Right cardiac atrium (tissue), 5 donors: Measurements from ENCODE around the gene MTERF4. TPM values are rescaled to one million over a fixed set of nuclear protein-coding genes. Genes with fewer than 3 reads are reported as not detected.

Experiments
- ATAC-seq, 2 donors: fragments of 200-7000 bp; cut with Tn5 transposase; one replicate each; pipeline versions ENCODE4 v1.8.0 to v1.9.1; 2020; ENCODE audit warnings: moderate library complexity in 2 of 2, mild to moderate bottlenecking in 1 of 2
- DNase-seq, 3 donors: peaks; one replicate each; pipeline ENCODE4 v3.0.0-alpha.2; 2020
- H3K27ac ChIP-seq: one replicate; pipeline ENCODE4 v1.5.1; 2013; ENCODE audit warnings: mild to moderate bottlenecking, low read length, control low read depth, moderate library complexity
- H3K27me3 ChIP-seq: one replicate; pipeline ENCODE4 v1.6.1; 2013; ENCODE audit not compliant: control insufficient read depth, insufficient read depth
- H3K4me1 ChIP-seq: one replicate; pipeline ENCODE4 v1.6.1; 2013; ENCODE audit warnings: low read length; ENCODE audit not compliant: control insufficient read depth, insufficient read depth
- H3K4me3 ChIP-seq: one replicate; pipeline ENCODE4 v1.5.1; 2013; ENCODE audit warnings: low read length, control low read depth
- H3K9me3 ChIP-seq: one replicate; pipeline ENCODE4 v1.6.1; 2013; ENCODE audit warnings: low read length; ENCODE audit not compliant: control insufficient read depth
- WGBS: extraction: QIAGEN DNeasy Blood & Tissue Kit; methylation state at CpG from one replicate; pipeline ENCODE4 v1.1.7; 2013; 5-methylcytosine and 5-hydroxymethylcytosine counted together
- intact Hi-C, 4 donors: fragments of 100-400 bp; cut with DNase I; formaldehyde crosslinking; loops; one replicate each; pipeline versions ENCODE4 v1.11.0 to v1.14.0; 2022 to 2023
- polyA plus RNA-seq: library from polyadenylated mRNA; stranded (reverse); fragments of 200-250 nt; gene quantifications from one replicate; pipeline ENCODE4 v1.2.3, GENCODE V29; 2013
- total RNA-seq, 4 donors: library from RNA; stranded (reverse); fragmentation: NEBNext Ultra II Directional; extraction: Animal tissue kit (Norgen Biotek cat#: 25700); gene quantifications; one replicate each; pipeline ENCODE4 v1.2.1, GENCODE V29; 2021
- donor health status: healthy with polysubstance abuse.
- donor health status: DM: no; HTN: yes; CAD: no.
- donor health status: DM: no; HTN: no; CAD: no.
- donor health status: DM: no; HTN: yes; CAD: no; lungs with severe emphysema.
- donor health status: DM: yes; HTN: yes; CAD: no.

Gene MTERF4
- total and polyA plus RNA-seq, 5 donors: 17.6 to 23.2 (median 21.5) TPM

DNA sequence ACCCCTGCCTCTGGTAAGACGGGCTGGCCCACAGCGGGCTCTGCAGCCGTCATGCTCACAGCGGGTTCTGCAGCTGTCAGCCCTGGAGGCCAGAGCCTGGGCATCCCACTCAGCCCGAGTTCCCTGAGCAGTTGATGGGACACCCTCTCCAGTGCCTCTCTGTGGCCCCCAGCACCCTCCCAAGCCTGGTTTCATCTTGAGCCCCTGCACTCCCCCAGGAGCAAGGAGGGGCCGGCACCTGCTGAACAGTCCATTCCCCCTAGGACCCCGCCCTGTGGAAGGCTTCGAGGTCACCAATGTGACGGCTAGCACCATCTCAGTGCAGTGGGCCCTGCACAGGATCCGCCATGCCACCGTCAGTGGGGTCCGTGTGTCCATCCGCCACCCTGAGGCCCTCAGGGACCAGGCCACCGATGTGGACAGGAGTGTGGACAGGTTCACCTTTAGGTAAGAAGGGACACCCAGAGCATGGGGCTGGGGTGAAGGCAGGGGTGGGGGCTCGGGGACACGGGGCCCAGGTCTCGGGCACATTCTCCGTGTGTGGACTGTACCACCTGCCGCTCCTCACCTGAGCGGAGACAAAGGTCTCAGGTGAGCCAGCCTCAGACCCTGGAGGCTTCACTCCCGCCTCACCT is 34.5 kb downstream of the MTERF4 start:
- H3K27me3 ChIP-seq: no peaks in the 10 kb centered on the region
- intact Hi-C loops: loop anchor here in 1 of 4 donors (10.0 kb wide), 1 partner anchor 203 kb away; the partner anchor contains the start of gene AGXT
- H3K4me1 ChIP-seq: no peaks in the 10 kb centered on the region
- H3K4me3 ChIP-seq: no peak overlapping the region
- DNase-seq (peak in 1 of 3 donors; percentile 23), ATAC-seq (no peak)
- WGBS: 92% methylated on average over 21 of the region's 21 CpGs
- no peak overlapping the region for H3K27ac ChIP-seq
- no peaks in the 10 kb centered on the region for H3K9me3 ChIP-seq

- ATAC-seq (no peak), DNase-seq (no peak)
- Histone ChIP-seq H3K4me1 (no peaks in the 10 kb centered on the region), H3K9me3 (no peaks in the 10 kb centered on the region), H3K27me3 (no peaks in the 10 kb centered on the region), H3K4me3 (no peak overlapping the region), H3K27ac (no peak overlapping the region)
- 74% methylated on average over 15 of the region's 15 CpGs for WGBS
- intact Hi-C loops: loop anchor here in 1 of 4 donors (10.0 kb wide), 1 partner anchor 202 kb away; the partner anchor contains the start of gene AGXT
Observed at GRCh38 chr2:241066893-241067341, 35.2 kb downstream of the MTERF4 start.

DNA sequence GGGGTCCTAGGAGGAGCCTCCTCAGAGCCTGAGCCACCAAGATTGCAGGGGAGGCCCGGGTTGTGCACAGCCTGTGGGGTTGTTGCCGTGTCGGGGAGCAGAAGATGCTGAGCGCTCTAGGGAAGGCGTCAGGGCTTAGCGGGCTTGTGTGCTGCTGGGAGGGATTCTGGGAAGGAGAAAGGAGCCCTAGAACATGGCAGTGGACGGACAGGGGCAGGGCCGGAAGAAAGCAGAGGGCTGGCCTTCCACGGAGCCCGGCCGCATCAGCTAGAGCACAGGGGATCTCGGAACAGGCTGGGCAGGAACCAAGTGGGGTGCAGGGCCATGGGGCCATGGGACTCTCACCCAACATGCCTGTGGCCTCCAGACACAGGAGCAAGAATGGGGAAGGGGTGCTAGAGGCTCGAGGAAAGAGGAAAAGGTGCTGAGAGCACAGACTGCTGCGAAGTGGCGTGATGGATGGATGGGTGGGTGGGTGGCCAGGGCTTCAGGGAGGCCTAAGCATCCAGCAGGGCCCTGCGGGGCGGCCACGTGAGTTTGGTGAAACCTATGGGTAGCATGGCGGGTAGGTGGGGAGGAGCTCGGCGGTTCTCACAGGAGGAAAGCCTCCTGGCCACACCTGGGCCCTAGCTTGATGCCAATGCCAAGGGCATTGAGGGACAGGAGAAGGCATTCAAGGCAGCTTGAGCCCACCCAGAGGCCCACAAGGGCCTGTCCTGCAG is 35.8 kb downstream of the MTERF4 start:
- Histone ChIP-seq H3K9me3 (no peaks in the 10 kb centered on the region), H3K4me1 (no peaks in the 10 kb centered on the region), H3K4me3 (no peak overlapping the region), H3K27me3 (no peaks in the 10 kb centered on the region), H3K27ac (no peak overlapping the region)
- no peak for ATAC-seq
- peak in 1 of 3 donors; percentile 49 for DNase-seq
- WGBS: 93% methylated on average over 21 of the region's 21 CpGs
- intact Hi-C loops: loop anchor here in 1 of 4 donors (10.0 kb wide), 1 partner anchor 202 kb away; the partner anchor contains the start of gene AGXT

DNA sequence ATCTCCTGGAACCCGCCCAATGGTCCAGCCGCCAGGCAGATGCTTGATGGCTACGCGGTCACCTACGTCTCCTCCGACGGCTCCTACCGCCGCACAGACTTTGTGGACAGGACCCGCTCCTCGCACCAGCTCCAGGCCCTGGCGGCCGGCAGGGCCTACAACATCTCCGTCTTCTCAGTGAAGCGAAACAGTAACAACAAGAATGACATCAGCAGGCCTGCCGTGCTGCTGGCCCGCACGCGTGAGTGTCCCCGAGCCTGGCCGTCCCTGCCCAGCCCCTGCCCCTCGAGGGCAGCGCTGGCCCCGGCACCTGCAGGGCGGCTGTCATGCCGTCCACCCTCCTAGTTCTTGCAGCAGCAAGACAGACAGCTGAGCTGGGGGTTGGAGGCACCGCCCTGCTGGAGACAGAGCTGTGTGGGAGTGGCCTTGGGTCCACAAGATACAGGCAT is 36.7 kb downstream of the MTERF4 start:
- H3K9me3 ChIP-seq: no peaks in the 10 kb centered on the region
- H3K27me3 ChIP-seq: no peaks in the 10 kb centered on the region
- intact Hi-C loops: loop anchor here in 1 of 4 donors (10.0 kb wide), 1 partner anchor 201 kb away; the partner anchor contains the start of gene AGXT
- ATAC-seq (no peak), DNase-seq (no peak)
- no peak overlapping the region for H3K27ac ChIP-seq
- H3K4me1 ChIP-seq: no peaks in the 10 kb centered on the region
- H3K4me3 ChIP-seq: no peak overlapping the region
- 86% methylated on average over 27 of the region's 27 CpGs for WGBS

GRCh38 chr2:241064802-241065354 is 37.2 kb downstream of the MTERF4 start:
- H3K9me3 ChIP-seq: no peaks in the 10 kb centered on the region
- 87% methylated on average over 23 of the region's 23 CpGs for WGBS
- no peak overlapping the region for H3K4me3 ChIP-seq
- H3K27me3 ChIP-seq: no peaks in the 10 kb centered on the region
- intact Hi-C loops: loop anchor here in 1 of 4 donors (10.0 kb wide), 1 partner anchor 200 kb away; the partner anchor contains the start of gene AGXT
- ATAC-seq: no peak
- no peak overlapping the region for H3K27ac ChIP-seq
- peak in 2 of 3 donors; percentile 40 to 54 for DNase-seq
- no peaks in the 10 kb centered on the region for H3K4me1 ChIP-seq

DNA sequence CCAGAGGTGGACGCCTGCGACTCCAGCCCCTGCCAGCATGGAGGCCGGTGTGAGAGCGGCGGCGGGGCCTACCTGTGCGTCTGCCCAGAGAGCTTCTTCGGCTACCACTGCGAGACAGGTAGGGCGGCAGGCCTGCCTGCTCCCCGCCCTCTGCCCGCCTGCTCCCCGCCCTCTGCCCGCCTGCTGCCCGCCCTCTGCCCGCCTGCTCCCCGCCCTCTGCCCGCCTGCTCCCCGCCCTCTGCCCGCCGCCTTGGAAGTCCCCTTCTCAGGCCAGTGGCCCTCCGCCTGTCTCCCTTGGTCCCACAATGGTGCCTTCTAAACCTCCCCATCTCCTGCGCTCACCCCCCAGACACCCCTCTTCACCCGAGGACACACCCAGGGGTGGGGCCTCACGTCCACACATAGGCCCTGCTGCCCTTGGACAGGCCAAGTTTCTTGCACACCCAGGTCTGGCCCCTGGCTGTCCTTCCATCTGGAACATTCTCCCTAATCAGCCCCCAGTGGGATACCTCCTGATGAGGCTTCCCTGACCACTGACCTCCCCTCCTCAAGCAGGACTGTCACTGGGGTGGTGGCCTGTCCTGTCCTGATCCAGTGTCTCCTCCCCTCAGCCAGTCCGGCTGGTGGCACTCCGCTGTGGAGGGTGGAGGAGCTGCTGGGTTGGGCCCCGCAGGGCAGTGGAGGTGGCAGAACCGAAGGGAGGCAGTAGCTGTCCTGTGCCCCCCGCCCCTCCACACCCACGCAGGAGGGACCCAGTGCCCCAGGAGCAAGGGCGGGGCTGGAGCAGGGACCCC is 37.9 kb downstream of the MTERF4 start:
- no peaks in the 10 kb centered on the region for H3K27me3 ChIP-seq
- H3K9me3 ChIP-seq: no peaks in the 10 kb centered on the region
- peak; percentile 42 for ATAC-seq
- H3K27ac ChIP-seq: no peak overlapping the region
- H3K4me1 ChIP-seq: no peaks in the 10 kb centered on the region
- peak in 2 of 3 donors; percentile 66 to 69 for DNase-seq
- WGBS: 32% methylated on average over 31 of the region's 32 CpGs
- no peak overlapping the region for H3K4me3 ChIP-seq
- intact Hi-C loops: loop anchor here in 1 of 4 donors (10.0 kb wide), 1 partner anchor 199 kb away; the partner anchor contains the start of gene AGXT

DNA sequence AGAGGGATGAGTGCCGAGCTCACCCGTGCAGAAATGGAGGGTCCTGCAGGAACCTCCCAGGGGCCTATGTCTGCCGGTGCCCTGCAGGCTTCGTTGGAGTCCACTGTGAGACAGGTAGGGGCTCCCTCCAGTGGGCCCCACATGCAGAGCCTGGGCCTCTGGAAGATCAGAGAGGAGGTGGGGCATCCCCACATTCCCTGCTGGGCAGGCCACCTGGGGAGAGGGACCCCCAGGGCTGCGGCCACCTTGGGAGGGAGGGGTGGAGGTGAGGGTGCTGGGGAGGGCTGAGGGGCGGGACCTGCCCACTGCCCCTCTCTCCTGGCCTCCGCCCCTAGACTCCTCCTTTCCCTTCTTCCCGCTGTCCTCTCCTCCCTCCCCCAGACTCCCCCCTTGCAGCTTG is 38.5 kb downstream of the MTERF4 start:
- peak in 2 of 3 donors; percentile 46 to 58 for DNase-seq
- 39% methylated on average over 8 of the region's 8 CpGs for WGBS
- intact Hi-C loops: loop anchor here in 1 of 4 donors (10.0 kb wide), 1 partner anchor 199 kb away; the partner anchor contains the start of gene AGXT
- no peak overlapping the region for H3K4me3 ChIP-seq
- no peaks in the 10 kb centered on the region for H3K27me3 ChIP-seq
- H3K4me1 ChIP-seq: no peaks in the 10 kb centered on the region
- no peaks in the 10 kb centered on the region for H3K9me3 ChIP-seq
- ATAC-seq: peak; percentile 15 to 22
- no peak overlapping the region for H3K27ac ChIP-seq

DNA sequence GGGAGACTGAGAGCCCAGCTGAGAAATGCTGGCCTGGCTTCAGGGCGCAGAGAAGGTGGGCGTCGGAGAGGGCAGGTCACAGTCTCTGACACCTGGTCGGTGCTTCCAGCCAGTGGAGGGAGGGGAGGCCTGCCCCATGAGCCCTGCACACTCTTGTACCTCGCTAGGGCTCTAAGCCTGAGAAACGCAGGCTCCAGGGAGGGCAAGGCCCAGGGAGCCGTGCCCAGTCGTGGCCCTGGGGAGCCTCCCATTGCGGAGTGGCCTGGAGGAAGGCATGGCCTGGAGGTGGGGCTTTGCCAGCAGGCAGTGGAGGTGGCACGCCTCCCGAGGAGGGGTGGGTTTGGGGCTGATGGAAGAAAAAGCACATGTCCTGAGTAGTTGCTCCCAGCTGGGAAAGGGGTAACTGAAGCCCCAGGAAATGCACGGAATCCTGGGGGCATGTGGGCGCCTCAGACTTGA is 39.0 kb downstream of the MTERF4 start:
- intact Hi-C loops: loop anchor here in 1 of 4 donors (10.0 kb wide), 1 partner anchor 198 kb away; the partner anchor contains the start of gene AGXT
- H3K27ac ChIP-seq: no peak overlapping the region
- no peaks in the 10 kb centered on the region for H3K4me1 ChIP-seq
- no peaks in the 10 kb centered on the region for H3K9me3 ChIP-seq
- no peaks in the 10 kb centered on the region for H3K27me3 ChIP-seq
- H3K4me3 ChIP-seq: no peak overlapping the region
- DNase-seq: peak in 2 of 3 donors; percentile 53 to 57
- ATAC-seq: peak; percentile 30 to 37
- 56% methylated on average over 13 of the region's 13 CpGs for WGBS

DNA sequence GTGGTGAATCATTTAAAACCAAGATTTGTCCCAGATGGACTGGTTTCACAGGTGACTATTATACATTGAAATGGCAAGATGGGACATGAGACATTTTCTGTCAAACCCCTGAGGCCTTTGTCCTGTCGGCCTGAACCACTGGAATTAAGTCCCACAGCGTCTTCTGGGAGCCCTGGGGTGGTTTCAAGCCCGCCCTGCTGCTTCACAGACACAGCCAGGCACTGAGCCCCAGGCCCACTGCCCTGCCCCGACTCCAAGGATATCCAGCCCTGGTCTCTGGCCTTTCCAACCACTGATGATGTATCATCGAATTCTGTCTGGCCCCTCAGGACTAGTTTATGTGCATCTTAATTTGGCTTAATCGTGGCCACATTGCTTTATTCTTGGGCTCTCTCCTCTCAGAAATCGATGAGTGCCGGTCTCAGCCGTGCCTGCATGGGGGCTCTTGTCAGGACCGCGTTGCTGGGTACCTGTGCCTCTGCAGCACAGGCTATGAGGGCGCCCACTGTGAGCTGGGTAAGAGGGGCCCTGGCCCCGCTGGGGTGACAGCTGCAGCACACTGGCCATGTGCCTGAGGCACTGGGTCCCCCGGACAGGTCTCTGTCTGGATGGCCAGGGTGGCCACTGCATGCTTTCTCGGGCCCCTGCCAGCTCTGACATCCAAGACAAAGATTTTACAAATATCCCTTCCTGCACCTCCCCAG is 39.5 kb downstream of the MTERF4 start:
- no peak for ATAC-seq
- H3K4me3 ChIP-seq: no peak overlapping the region
- no peaks in the 10 kb centered on the region for H3K4me1 ChIP-seq
- no peaks in the 10 kb centered on the region for H3K9me3 ChIP-seq
- 79% methylated on average over 15 of the region's 15 CpGs for WGBS
- no peak overlapping the region for H3K27ac ChIP-seq
- H3K27me3 ChIP-seq: no peaks in the 10 kb centered on the region
- DNase-seq: peak in 2 of 3 donors; percentile 27 to 30
- intact Hi-C loops: loop anchor here in 1 of 4 donors (10.0 kb wide), 1 partner anchor 198 kb away; the partner anchor contains the start of gene AGXT
